ENCODE data around the gene LDLRAD4.
"Not testable (repeated sequence)": the region's sequence is repeated elsewhere in the genome, so short reads cannot be mapped to it uniquely, and the experiment has no call there.

GRCh38 chr18:13608024-13608562, 389.5 kb downstream of the LDLRAD4 start:
- not testable (repeated sequence) for TF ChIP-seq POLR2A (IDR thresholded peaks at IDR 0.05)
- TF ChIP-seq, protein P1, sequence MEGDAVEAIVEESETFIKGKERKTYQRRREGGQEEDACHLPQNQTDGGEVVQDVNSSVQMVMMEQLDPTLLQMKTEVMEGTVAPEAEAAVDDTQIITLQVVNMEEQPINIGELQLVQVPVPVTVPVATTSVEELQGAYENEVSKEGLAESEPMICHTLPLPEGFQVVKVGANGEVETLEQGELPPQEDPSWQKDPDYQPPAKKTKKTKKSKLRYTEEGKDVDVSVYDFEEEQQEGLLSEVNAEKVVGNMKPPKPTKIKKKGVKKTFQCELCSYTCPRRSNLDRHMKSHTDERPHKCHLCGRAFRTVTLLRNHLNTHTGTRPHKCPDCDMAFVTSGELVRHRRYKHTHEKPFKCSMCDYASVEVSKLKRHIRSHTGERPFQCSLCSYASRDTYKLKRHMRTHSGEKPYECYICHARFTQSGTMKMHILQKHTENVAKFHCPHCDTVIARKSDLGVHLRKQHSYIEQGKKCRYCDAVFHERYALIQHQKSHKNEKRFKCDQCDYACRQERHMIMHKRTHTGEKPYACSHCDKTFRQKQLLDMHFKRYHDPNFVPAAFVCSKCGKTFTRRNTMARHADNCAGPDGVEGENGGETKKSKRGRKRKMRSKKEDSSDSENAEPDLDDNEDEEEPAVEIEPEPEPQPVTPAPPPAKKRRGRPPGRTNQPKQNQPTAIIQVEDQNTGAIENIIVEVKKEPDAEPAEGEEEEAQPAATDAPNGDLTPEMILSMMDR (IDR thresholded peaks at IDR 0.05), result not testable (repeated sequence)

Measured in upper lobe of left lung (tissue), 4 donors.